Measurements from ENCODE around the gene TRMT44. TPM values are rescaled to one million over a fixed set of nuclear protein-coding genes. Genes with fewer than 3 reads are reported as not detected.

The TRMT44 gene
- total and polyA plus RNA-seq, 2 of the 13 experiments (the other 11 are each of a cell fraction or from before 2014, with no cell fraction given) = 5.8 to 8.6 TPM

DNA sequence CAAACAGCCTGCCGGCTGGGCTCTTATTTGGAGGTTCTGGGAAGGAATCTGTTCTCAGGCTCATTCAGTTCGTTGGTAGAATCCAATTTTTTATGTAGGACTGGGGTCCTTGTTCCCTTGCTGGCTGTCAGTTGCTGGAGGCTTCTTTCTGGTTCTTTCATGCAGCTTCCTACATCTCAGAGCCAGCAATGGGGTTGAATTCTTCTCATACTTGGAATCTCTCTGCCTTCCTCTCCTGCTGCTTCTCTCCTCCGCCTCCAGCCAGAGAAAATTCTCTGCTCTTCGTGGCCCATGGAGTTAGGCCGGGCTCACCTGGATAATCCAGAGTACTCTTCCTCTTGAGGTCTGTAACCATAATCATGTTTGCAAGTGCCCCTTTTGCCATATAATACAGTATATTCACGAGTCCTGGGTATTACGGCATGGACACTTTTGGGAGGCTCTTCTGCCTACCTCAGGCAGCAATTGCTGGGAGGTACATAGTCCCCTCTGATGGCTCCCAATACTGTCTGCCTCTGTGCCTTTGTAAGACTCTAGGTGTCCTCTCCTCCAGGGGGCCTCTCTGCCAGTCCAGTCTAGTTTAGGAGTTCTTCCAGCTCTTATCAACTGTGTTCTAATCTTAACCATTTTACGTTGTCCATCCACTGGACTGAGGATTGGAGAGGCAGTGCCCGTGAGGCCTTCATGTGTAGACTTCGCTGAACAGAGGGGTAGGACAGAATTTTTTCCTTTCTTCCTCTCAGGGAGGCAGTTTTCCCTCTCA is 2.2 kb downstream of the TRMT44 start (continued):
- TF ChIP-seq, protein P1, sequence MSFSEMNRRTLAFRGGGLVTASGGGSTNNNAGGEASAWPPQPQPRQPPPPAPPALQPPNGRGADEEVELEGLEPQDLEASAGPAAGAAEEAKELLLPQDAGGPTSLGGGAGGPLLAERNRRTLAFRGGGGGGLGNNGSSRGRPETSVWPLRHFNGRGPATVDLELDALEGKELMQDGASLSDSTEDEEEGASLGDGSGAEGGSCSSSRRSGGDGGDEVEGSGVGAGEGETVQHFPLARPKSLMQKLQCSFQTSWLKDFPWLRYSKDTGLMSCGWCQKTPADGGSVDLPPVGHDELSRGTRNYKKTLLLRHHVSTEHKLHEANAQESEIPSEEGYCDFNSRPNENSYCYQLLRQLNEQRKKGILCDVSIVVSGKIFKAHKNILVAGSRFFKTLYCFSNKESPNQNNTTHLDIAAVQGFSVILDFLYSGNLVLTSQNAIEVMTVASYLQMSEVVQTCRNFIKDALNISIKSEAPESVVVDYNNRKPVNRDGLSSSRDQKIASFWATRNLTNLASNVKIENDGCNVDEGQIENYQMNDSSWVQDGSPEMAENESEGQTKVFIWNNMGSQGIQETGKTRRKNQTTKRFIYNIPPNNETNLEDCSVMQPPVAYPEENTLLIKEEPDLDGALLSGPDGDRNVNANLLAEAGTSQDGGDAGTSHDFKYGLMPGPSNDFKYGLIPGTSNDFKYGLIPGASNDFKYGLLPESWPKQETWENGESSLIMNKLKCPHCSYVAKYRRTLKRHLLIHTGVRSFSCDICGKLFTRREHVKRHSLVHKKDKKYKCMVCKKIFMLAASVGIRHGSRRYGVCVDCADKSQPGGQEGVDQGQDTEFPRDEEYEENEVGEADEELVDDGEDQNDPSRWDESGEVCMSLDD (CRISPR knock-in tag; IDR thresholded peaks at IDR 0.05; ENCODE audit: borderline replicate concordance) = no peak
- TF ChIP-seq, protein P2, sequence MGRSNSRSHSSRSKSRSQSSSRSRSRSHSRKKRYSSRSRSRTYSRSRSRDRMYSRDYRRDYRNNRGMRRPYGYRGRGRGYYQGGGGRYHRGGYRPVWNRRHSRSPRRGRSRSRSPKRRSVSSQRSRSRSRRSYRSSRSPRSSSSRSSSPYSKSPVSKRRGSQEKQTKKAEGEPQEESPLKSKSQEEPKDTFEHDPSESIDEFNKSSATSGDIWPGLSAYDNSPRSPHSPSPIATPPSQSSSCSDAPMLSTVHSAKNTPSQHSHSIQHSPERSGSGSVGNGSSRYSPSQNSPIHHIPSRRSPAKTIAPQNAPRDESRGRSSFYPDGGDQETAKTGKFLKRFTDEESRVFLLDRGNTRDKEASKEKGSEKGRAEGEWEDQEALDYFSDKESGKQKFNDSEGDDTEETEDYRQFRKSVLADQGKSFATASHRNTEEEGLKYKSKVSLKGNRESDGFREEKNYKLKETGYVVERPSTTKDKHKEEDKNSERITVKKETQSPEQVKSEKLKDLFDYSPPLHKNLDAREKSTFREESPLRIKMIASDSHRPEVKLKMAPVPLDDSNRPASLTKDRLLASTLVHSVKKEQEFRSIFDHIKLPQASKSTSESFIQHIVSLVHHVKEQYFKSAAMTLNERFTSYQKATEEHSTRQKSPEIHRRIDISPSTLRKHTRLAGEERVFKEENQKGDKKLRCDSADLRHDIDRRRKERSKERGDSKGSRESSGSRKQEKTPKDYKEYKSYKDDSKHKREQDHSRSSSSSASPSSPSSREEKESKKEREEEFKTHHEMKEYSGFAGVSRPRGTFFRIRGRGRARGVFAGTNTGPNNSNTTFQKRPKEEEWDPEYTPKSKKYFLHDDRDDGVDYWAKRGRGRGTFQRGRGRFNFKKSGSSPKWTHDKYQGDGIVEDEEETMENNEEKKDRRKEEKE (IDR thresholded peaks at IDR 0.05) = no peak
- TF ChIP-seq ZFP90 (CRISPR knock-in tag; IDR thresholded peaks at IDR 0.05; ENCODE audit: borderline replicate concordance) (no peak), POLR2A (IDR thresholded peaks at IDR 0.05; ENCODE audit: insufficient read depth in 1 of 2, low read depth in 2 of 2, low read length in 2 of 2) (no peak), FLYWCH1 (CRISPR knock-in tag; IDR thresholded peaks at IDR 0.05) (no peak), ZNF674 (CRISPR knock-in tag; IDR thresholded peaks at IDR 0.05; ENCODE audit: low read depth) (no peak)
- TF ChIP-seq, protein P3, sequence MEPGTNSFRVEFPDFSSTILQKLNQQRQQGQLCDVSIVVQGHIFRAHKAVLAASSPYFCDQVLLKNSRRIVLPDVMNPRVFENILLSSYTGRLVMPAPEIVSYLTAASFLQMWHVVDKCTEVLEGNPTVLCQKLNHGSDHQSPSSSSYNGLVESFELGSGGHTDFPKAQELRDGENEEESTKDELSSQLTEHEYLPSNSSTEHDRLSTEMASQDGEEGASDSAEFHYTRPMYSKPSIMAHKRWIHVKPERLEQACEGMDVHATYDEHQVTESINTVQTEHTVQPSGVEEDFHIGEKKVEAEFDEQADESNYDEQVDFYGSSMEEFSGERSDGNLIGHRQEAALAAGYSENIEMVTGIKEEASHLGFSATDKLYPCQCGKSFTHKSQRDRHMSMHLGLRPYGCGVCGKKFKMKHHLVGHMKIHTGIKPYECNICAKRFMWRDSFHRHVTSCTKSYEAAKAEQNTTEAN (CRISPR knock-in tag; conservative IDR thresholded peaks at IDR 0.05) = no peak
- TF ChIP-seq, protein P4, sequence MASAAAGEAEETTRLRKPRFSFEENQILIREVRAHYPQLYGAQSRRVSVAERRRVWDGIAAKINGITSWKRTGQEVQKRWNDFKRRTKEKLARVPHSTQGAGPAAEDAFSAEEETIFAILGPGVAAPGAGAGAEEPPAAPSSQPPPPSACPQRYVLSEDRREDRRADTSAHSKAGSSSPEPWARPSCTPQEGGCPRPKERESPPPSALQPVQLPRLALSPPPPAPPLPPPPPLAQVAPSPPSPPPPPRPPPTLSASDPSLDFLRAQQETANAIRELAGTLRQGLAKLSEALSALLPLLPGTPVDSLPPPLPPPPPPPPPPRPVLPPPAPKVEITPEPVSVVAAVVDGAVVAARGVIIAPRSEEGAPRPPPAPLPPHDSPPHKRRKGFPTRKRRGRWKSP (CRISPR knock-in tag; IDR thresholded peaks at IDR 0.05) = no peak
